Measurements from ENCODE around the gene RBM23.

Gene RBM23

GRCh38 chr14:22945642-22946041 is 26.7 kb upstream of the RBM23 start:
- TF ChIP-seq, protein P1, sequence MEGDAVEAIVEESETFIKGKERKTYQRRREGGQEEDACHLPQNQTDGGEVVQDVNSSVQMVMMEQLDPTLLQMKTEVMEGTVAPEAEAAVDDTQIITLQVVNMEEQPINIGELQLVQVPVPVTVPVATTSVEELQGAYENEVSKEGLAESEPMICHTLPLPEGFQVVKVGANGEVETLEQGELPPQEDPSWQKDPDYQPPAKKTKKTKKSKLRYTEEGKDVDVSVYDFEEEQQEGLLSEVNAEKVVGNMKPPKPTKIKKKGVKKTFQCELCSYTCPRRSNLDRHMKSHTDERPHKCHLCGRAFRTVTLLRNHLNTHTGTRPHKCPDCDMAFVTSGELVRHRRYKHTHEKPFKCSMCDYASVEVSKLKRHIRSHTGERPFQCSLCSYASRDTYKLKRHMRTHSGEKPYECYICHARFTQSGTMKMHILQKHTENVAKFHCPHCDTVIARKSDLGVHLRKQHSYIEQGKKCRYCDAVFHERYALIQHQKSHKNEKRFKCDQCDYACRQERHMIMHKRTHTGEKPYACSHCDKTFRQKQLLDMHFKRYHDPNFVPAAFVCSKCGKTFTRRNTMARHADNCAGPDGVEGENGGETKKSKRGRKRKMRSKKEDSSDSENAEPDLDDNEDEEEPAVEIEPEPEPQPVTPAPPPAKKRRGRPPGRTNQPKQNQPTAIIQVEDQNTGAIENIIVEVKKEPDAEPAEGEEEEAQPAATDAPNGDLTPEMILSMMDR (IDR thresholded peaks at IDR 0.05): no peak
- no peak for TF ChIP-seq ZFX (IDR thresholded peaks at IDR 0.05; ENCODE audit: borderline replicate concordance)
- H3K27ac ChIP-seq: no peak overlapping the region

- TF ChIP-seq, protein P1 (IDR thresholded peaks at IDR 0.05): no peak
- TF ChIP-seq ZFX (IDR thresholded peaks at IDR 0.05; ENCODE audit: borderline replicate concordance): no peak
- no peak overlapping the region for H3K27ac ChIP-seq
These were observed 20.7 kb upstream of the RBM23 start for GRCh38 chr14:22939684-22940083.

GRCh38 chr14:22935156-22935555 is 16.2 kb upstream of the RBM23 start:
- H3K27ac ChIP-seq: no peak overlapping the region
- TF ChIP-seq ZFX (IDR thresholded peaks at IDR 0.05; ENCODE audit: borderline replicate concordance): no peak
- TF ChIP-seq, protein P1 (IDR thresholded peaks at IDR 0.05): no peak

- TF ChIP-seq, protein P1 (IDR thresholded peaks at IDR 0.05): no peak
These were observed 13.2 kb upstream of the RBM23 start for GRCh38 chr14:22932146-22932545.

DNA sequence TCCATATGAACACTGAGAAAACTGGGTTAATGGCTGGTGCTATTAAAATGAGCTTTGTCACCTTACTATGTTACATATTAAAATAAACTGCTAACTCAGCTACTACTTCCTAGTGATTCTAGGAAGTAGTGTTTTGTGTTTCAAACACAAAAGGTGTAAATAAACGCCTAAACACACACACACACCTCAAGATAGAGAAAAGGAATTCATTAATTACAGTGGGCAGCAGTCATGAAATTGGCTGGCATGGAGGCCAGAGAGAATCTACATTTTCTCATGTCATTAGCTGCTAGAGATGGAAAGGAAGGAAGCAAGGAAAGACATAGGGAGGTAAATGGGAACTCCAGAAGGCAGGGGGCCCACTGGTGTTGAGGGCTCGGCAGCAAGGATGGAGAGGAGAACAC is 11.0 kb upstream of the RBM23 start:
- TF ChIP-seq, protein P1 (IDR thresholded peaks at IDR 0.05): no peak
- TF ChIP-seq ZFX (IDR thresholded peaks at IDR 0.05; ENCODE audit: borderline replicate concordance): no peak
- H3K27ac ChIP-seq: peak overlapping the region; percentile 92

More at GRCh38 chr14:22932146-22932545, 13.2 kb upstream of the RBM23 start:
- peak overlapping the region; percentile 92; the same call in 1 of the 2 replicates for H3K27ac ChIP-seq

- TF ChIP-seq ZFX (IDR thresholded peaks at IDR 0.05; ENCODE audit: borderline replicate concordance): no peak
- TF ChIP-seq, protein P1 (IDR thresholded peaks at IDR 0.05): no peak
- peak within 1 kb of the TSS; percentile 92 for H3K27ac ChIP-seq
These were observed 10.4 kb upstream of the RBM23 start, which contains the start of gene PRMT5 for GRCh38 chr14:22929104-22929960. PRMT5 (minus strand) TSS chr14:22929376; CDS start chr14:22929361, 15 bp downstream.

All from 22Rv1 (cell line).